Keratinocyte (primary cell): ENCODE measurements around the gene ADAM30. TPM values are rescaled to one million over a fixed set of nuclear protein-coding genes. Genes with fewer than 3 reads are reported as not detected.

Experiments
- DNase-seq: peaks from one replicate; pipeline ENCODE4 v3.0.0-alpha.2; 2011; ENCODE audit warnings: low read depth, missing footprints, low spot score
- FAIRE-seq: peaks from 2 replicates; lab custom pipeline; 2011; peaks lifted over from hg19 to GRCh38; lab: Jason Lieb, UNC
- H2AFZ ChIP-seq: 2 replicates; pipeline ENCODE4 v1.6.0; 2012; ENCODE audit warnings: low read length, control low read depth, inconsistent platforms; ENCODE audit not compliant: control insufficient read depth
- H3K27ac ChIP-seq: 2 replicates; pipeline ENCODE4 v1.5.1; 2011; ENCODE audit warnings: low read length; ENCODE audit not compliant: control insufficient read depth, insufficient read depth
- H3K27me3 ChIP-seq: 3 replicates; pipeline ENCODE4 v1.6.0; 2011; ENCODE audit warnings: low read length; ENCODE audit not compliant: control insufficient read depth, insufficient read depth; ENCODE audit errors: extremely low read depth
- H3K36me3 ChIP-seq, 2 experiments: 2 replicates in 1 of 2; 3 replicates in 1 of 2; pipeline ENCODE4 v1.5.1; 2011; ENCODE audit warnings: low read length in 2 of 2, mild to moderate bottlenecking in 1 of 2; ENCODE audit not compliant: control insufficient read depth in 2 of 2, insufficient read depth in 2 of 2; ENCODE audit errors: extremely low read depth in 1 of 2
- H3K4me1 ChIP-seq: 3 replicates; pipeline ENCODE4 v1.5.1; 2011; ENCODE audit warnings: low read length; ENCODE audit not compliant: control insufficient read depth, insufficient read depth; ENCODE audit errors: extremely low read depth
- H3K4me2 ChIP-seq: 3 replicates; pipeline ENCODE4 v1.6.0; 2011; ENCODE audit warnings: low read depth, low read length; ENCODE audit not compliant: control insufficient read depth, insufficient read depth; ENCODE audit errors: extremely low read depth
- H3K4me3 ChIP-seq, 3 experiments: fragments of 200-600 bp in 1 of 3; sonication (generic) in 1 of 3; 2 replicates in 2 of 3; 3 replicates in 1 of 3; pipeline ENCODE4 v1.5.1; 2011 to 2016; ENCODE audit warnings: low read length in 3 of 3, mild to moderate bottlenecking in 3 of 3, control low read depth in 2 of 3, inconsistent platforms in 1 of 3, low read depth in 1 of 3, mixed read lengths in 1 of 3, mixed run types in 1 of 3, moderate library complexity in 1 of 3; ENCODE audit not compliant: control insufficient read depth in 2 of 3, insufficient read depth in 2 of 3; ENCODE audit errors: extremely low read depth in 1 of 3
- H3K79me2 ChIP-seq: 2 replicates; pipeline ENCODE4 v1.6.0; 2012; ENCODE audit warnings: low read length; ENCODE audit not compliant: control insufficient read depth, insufficient read depth
- H3K9ac ChIP-seq: 3 replicates; pipeline ENCODE4 v1.6.0; 2011; ENCODE audit warnings: low read length; ENCODE audit not compliant: control insufficient read depth, insufficient read depth; ENCODE audit errors: extremely low read depth
- H3K9me1 ChIP-seq: 3 replicates; pipeline ENCODE4 v1.6.0; 2011; ENCODE audit warnings: low read length; ENCODE audit not compliant: control insufficient read depth, insufficient read depth; ENCODE audit errors: extremely low read depth
- H3K9me3 ChIP-seq: 2 replicates; pipeline ENCODE4 v1.5.1; 2012; ENCODE audit warnings: low read depth, low read length; ENCODE audit not compliant: control insufficient read depth
- H4K20me1 ChIP-seq: 3 replicates; pipeline ENCODE4 v1.6.0; 2011; ENCODE audit warnings: low read length; ENCODE audit not compliant: control insufficient read depth, insufficient read depth; ENCODE audit errors: extremely low read depth
- CTCF ChIP-seq, 3 experiments: IDR thresholded peaks in 1 of 3; conservative IDR thresholded peaks in 1 of 3; optimal IDR thresholded peaks in 1 of 3; 2 replicates in 2 of 3; 3 replicates in 1 of 3; pipeline versions ENCODE3 to v1.5.1; 2011; ENCODE audit warnings: low read length in 3 of 3, mild to moderate bottlenecking in 3 of 3, moderate library complexity in 2 of 3, control low read depth in 1 of 3, inconsistent platforms in 1 of 3; ENCODE audit not compliant: insufficient read depth in 2 of 3; ENCODE audit errors: extremely low read depth in 1 of 3
- EZH2 ChIP-seq: IDR thresholded peaks from one replicate; pipeline ENCODE4 v1.6.1; 2012; ENCODE audit warnings: inconsistent platforms, mild to moderate bottlenecking, low read length, moderate library complexity
- dilution Hi-C: fragments of 300-500 bp; cut with MboI; formaldehyde crosslinking; loops from one replicate; pipeline ENCODE4 v1.7.0; 2020; ENCODE audit warnings: low sequenced_read_pairs; ENCODE audit not compliant: extremely low pct_ligation_motif_present
- polyA plus RNA-seq, 5 experiments: library from polyadenylated mRNA; depleted of rRNA in 3 of 5; stranded (reverse) in 3 of 5; stranded (forward) in 1 of 5; unstranded in 1 of 5; fragments of >200 nt; gene quantifications; 1 replicate in 1 of 5; 2 replicates in 3 of 5; 3 replicates in 1 of 5; pipeline versions ENCODE4 v1.2.1 to v1.2.3, GENCODE V29; 2011 to 2012; ENCODE audit warnings: missing spikeins in 2 of 5, low read depth in 1 of 5, low replicate concordance in 1 of 5

ADAM30 gene
- polyA plus RNA-seq, 1 donor (not counting 4 experiments of a cell fraction or from before 2014, with no cell fraction given): not detected

- Histone ChIP-seq H3K27ac (no peak overlapping the region), H3K9me3 (no peaks in the 10 kb centered on the region), H3K4me1 (peaks cover 8% of the 10 kb centered on the region), H2AFZ (no peak overlapping the region), H3K4me3 (no peak overlapping the region), H3K4me2 (no peak overlapping the region), H3K9ac (no peak overlapping the region), H3K79me2 (no peaks in the 10 kb centered on the region), H3K36me3 (no peaks in the 10 kb centered on the region), H3K27me3 (no peaks in the 10 kb centered on the region), H4K20me1 (no peaks in the 10 kb centered on the region), H3K9me1 (no peaks in the 10 kb centered on the region)
- DNase-seq: no peak
- FAIRE-seq: no peak
- TF ChIP-seq EZH2: no peak
- TF ChIP-seq CTCF (optimal IDR thresholded peaks at IDR 0.05 in 1 of 3, IDR thresholded peaks at IDR 0.05 in 1 of 3, conservative IDR thresholded peaks at IDR 0.05 in 1 of 3; ENCODE audit: extremely low read depth in 1 of 3, insufficient read depth in 2 of 3, low read length in 3 of 3): no peak
- dilution Hi-C loops: no loop called here
Measured at GRCh38 chr1:119858126-119858525, 38.2 kb downstream of the ADAM30 start.

- DNase-seq (no peak), FAIRE-seq (no peak)
- no peak for TF ChIP-seq EZH2
- no peak for TF ChIP-seq CTCF (optimal IDR thresholded peaks at IDR 0.05 in 1 of 3, IDR thresholded peaks at IDR 0.05 in 1 of 3, conservative IDR thresholded peaks at IDR 0.05 in 1 of 3; ENCODE audit: extremely low read depth in 1 of 3, insufficient read depth in 2 of 3, low read length in 3 of 3)
- Histone ChIP-seq H3K27ac (no peak overlapping the region), H3K4me3 (no peak overlapping the region), H3K79me2 (no peaks in the 10 kb centered on the region), H3K9me3 (no peaks in the 10 kb centered on the region), H3K9me1 (no peaks in the 10 kb centered on the region), H3K4me2 (no peak overlapping the region), H3K9ac (no peak overlapping the region), H2AFZ (no peak overlapping the region), H3K36me3 (no peaks in the 10 kb centered on the region), H3K4me1 (no peaks in the 10 kb centered on the region), H4K20me1 (no peaks in the 10 kb centered on the region), H3K27me3 (no peaks in the 10 kb centered on the region)
- dilution Hi-C loops: no loop called here
Measured at GRCh38 chr1:119853155-119853554, 43.2 kb downstream of the ADAM30 start.
